Fibroblast of lung (primary cell): Measurements from ENCODE around the gene PLPP1. TPM values are rescaled to one million over a fixed set of nuclear protein-coding genes. Genes with fewer than 3 reads are reported as not detected.

Experiments
- DNase-seq, 2 donors: peaks; one replicate each; pipeline versions ENCODE4 v3.0.0 to v3.0.0-alpha.2; 2010; ENCODE audit warnings: low read depth in 2 of 2
- H2AFZ ChIP-seq: 2 replicates; pipeline ENCODE4 v1.5.1; 2012; ENCODE audit warnings: low read length, control low read depth, inconsistent platforms
- H3K27ac ChIP-seq: 2 replicates; pipeline ENCODE4 v1.5.1; 2011; ENCODE audit warnings: low read length, control low read depth; ENCODE audit not compliant: insufficient read depth
- H3K27me3 ChIP-seq: 2 replicates; pipeline ENCODE4 v1.5.1; 2011; ENCODE audit warnings: mild to moderate bottlenecking, low read length; ENCODE audit not compliant: control insufficient read depth, insufficient read depth
- H3K36me3 ChIP-seq: 2 replicates; pipeline ENCODE4 v1.5.1; 2011; ENCODE audit warnings: low read length; ENCODE audit not compliant: control insufficient read depth, insufficient read depth
- H3K4me1 ChIP-seq: 2 replicates; pipeline ENCODE4 v1.5.1; 2011; ENCODE audit warnings: low read length; ENCODE audit not compliant: control insufficient read depth, insufficient read depth; ENCODE audit errors: extremely low read depth
- H3K4me2 ChIP-seq: 2 replicates; pipeline ENCODE4 v1.5.1; 2011; ENCODE audit warnings: low read length, control low read depth; ENCODE audit not compliant: insufficient read depth; ENCODE audit errors: extremely low read depth
- H3K4me3 ChIP-seq, 4 experiments: fragments of 200-600 bp in 1 of 4; sonication (generic) in 1 of 4; replicated peaks in 1 of 4; 2 replicates each; pipeline ENCODE4 v1.5.1; 2011 to 2016; ENCODE audit warnings: low read length in 4 of 4, low read depth in 3 of 4, mild to moderate bottlenecking in 3 of 4, control low read depth in 2 of 4, inconsistent platforms in 1 of 4, mixed read lengths in 1 of 4; ENCODE audit not compliant: insufficient read depth in 1 of 4; ENCODE audit errors: control extremely low read depth in 1 of 4
- H3K79me2 ChIP-seq: 2 replicates; pipeline ENCODE4 v1.5.1; 2012; ENCODE audit warnings: mild to moderate bottlenecking, low read length, inconsistent platforms; ENCODE audit not compliant: control insufficient read depth, insufficient read depth
- H3K9ac ChIP-seq: 2 replicates; pipeline ENCODE4 v1.5.1; 2011; ENCODE audit warnings: mild to moderate bottlenecking, low read length, control low read depth; ENCODE audit not compliant: insufficient read depth
- H3K9me3 ChIP-seq: 2 replicates; pipeline ENCODE4 v1.5.1; 2012; ENCODE audit warnings: low read depth, low read length; ENCODE audit not compliant: control insufficient read depth, insufficient read depth
- H4K20me1 ChIP-seq: 2 replicates; pipeline ENCODE4 v1.5.1; 2011; ENCODE audit warnings: low read length; ENCODE audit not compliant: control insufficient read depth, insufficient read depth; ENCODE audit errors: extremely low read depth
- CTCF ChIP-seq, 2 donors: IDR thresholded peaks in 1 of 2; conservative IDR thresholded peaks in 1 of 2; 1 replicate in 1 of 2; 2 replicates in 1 of 2; pipeline ENCODE4 v1.5.1; 2011 to 2012; ENCODE audit warnings: low read length in 2 of 2, control low read depth in 1 of 2, inconsistent platforms in 1 of 2, low read depth in 1 of 2, mild to moderate bottlenecking in 1 of 2
- EZH2 ChIP-seq: IDR thresholded peaks from 2 replicates; pipeline ENCODE4 v1.5.1; 2012; ENCODE audit warnings: low read length, control low read depth, mild to moderate bottlenecking; ENCODE audit errors: missing control alignments
- polyA plus RNA-seq, 2 donors: library from polyadenylated mRNA; depleted of rRNA in 1 of 2; stranded (reverse) in 1 of 2; unstranded in 1 of 2; fragments of >200 nt; gene quantifications; 2 replicates each; pipeline ENCODE4 v1.2.1, GENCODE V29; 2011 to 2012; ENCODE audit warnings: missing spikeins in 1 of 2
- total RNA-seq: library from RNA; depleted of rRNA; stranded (reverse); fragments of >200 nt; gene quantifications from 2 replicates; pipeline ENCODE4 v1.2.1, GENCODE V29; 2014

The PLPP1 gene
- total and polyA plus RNA-seq, 2 donors (not counting 1 experiment from before 2014, with no cell fraction given), result 73.5 to 76.8 TPM

GRCh38 chr5:55432549-55432948 lies 102.2 kb downstream of the PLPP1 start:
- Histone ChIP-seq H3K79me2 (no peaks in the 10 kb centered on the region), H3K4me3 (no peak overlapping the region), H3K4me2 (no peak overlapping the region), H3K27me3 (no peaks in the 10 kb centered on the region), H3K27ac (no peak overlapping the region), H3K4me1 (no peaks in the 10 kb centered on the region), H3K9ac (no peak overlapping the region), H3K36me3 (peaks cover 11% of the 10 kb centered on the region), H3K9me3 (no peaks in the 10 kb centered on the region), H4K20me1 (no peaks in the 10 kb centered on the region), H2AFZ (no peak overlapping the region)
- TF ChIP-seq CTCF (conservative IDR thresholded peaks at IDR 0.05 in 1 of 2, IDR thresholded peaks at IDR 0.05 in 1 of 2; ENCODE audit: low read depth in 1 of 2, low read length in 2 of 2) (no peak), EZH2 (no peak)
- DNase-seq, result no peak

- H4K20me1 ChIP-seq, result no peaks in the 10 kb centered on the region
- H3K4me1 ChIP-seq, result no peaks in the 10 kb centered on the region
- no peak for DNase-seq
- no peak overlapping the region for H3K4me2 ChIP-seq
- H3K9ac ChIP-seq, result no peak overlapping the region
- H3K9me3 ChIP-seq, result no peaks in the 10 kb centered on the region
- no peak overlapping the region for H2AFZ ChIP-seq
- H3K4me3 ChIP-seq, result no peak overlapping the region
- no peak overlapping the region for H3K27ac ChIP-seq
- TF ChIP-seq CTCF (conservative IDR thresholded peaks at IDR 0.05 in 1 of 2, IDR thresholded peaks at IDR 0.05 in 1 of 2; ENCODE audit: low read depth in 1 of 2, low read length in 2 of 2) (no peak), EZH2 (no peak)
- H3K79me2 ChIP-seq, result no peaks in the 10 kb centered on the region
- no peaks in the 10 kb centered on the region for H3K27me3 ChIP-seq
- peaks cover 11% of the 10 kb centered on the region for H3K36me3 ChIP-seq
These were observed 105.0 kb downstream of the PLPP1 start for GRCh38 chr5:55429613-55430253.

- H3K27me3 ChIP-seq, result no peaks in the 10 kb centered on the region
- H3K4me1 ChIP-seq, result no peaks in the 10 kb centered on the region
- H3K27ac ChIP-seq, result no peak overlapping the region
- H3K79me2 ChIP-seq, result no peaks in the 10 kb centered on the region
- H4K20me1 ChIP-seq, result no peaks in the 10 kb centered on the region
- no peak overlapping the region for H3K4me2 ChIP-seq
- no peak overlapping the region for H3K9ac ChIP-seq
- TF ChIP-seq EZH2, result no peak
- no peak for TF ChIP-seq CTCF (conservative IDR thresholded peaks at IDR 0.05 in 1 of 2, IDR thresholded peaks at IDR 0.05 in 1 of 2; ENCODE audit: low read depth in 1 of 2, low read length in 2 of 2)
- H3K36me3 ChIP-seq, result peaks cover 11% of the 10 kb centered on the region
- H2AFZ ChIP-seq, result no peak overlapping the region
- no peak for DNase-seq
- H3K9me3 ChIP-seq, result no peaks in the 10 kb centered on the region
- H3K4me3 ChIP-seq, result no peak overlapping the region
These were observed 105.5 kb downstream of the PLPP1 start for GRCh38 chr5:55429221-55429612.
